CD14-positive monocyte (primary cell): ENCODE measurements around the gene EGLN3. TPM values are rescaled to one million over a fixed set of nuclear protein-coding genes. Genes with fewer than 3 reads are reported as not detected.

Experiments
- DNase-seq, 3 donors: peaks; one replicate each; pipeline ENCODE4 v3.0.0-alpha.2; 2011 to 2022
- H2AFZ ChIP-seq: 2 replicates; pipeline ENCODE4 v1.6.0; 2012; ENCODE audit warnings: mild to moderate bottlenecking, low read depth, low read length, inconsistent platforms; ENCODE audit not compliant: insufficient read depth, poor library complexity, severe bottlenecking
- H3K27ac ChIP-seq, 2 donors: 1 replicate in 1 of 2; 2 replicates in 1 of 2; pipeline ENCODE4 v1.5.1; 2012 to 2013; ENCODE audit warnings: low read length in 2 of 2, control low read depth in 1 of 2, inconsistent platforms in 1 of 2, low read depth in 1 of 2, mild to moderate bottlenecking in 1 of 2
- H3K27me3 ChIP-seq, 2 donors: one replicate each; pipeline versions ENCODE4 v1.6.0 to v1.6.1; 2011 to 2013; ENCODE audit warnings: low read length in 2 of 2; ENCODE audit not compliant: control insufficient read depth in 2 of 2, insufficient read depth in 2 of 2
- H3K36me3 ChIP-seq, 2 donors: replicated peaks in 1 of 2; 1 replicate in 1 of 2; 2 replicates in 1 of 2; pipeline versions ENCODE4 v1.5.1 to v1.6.1; 2012 to 2013; ENCODE audit warnings: low read length in 2 of 2, control low read depth in 1 of 2, inconsistent platforms in 1 of 2, mild to moderate bottlenecking in 1 of 2; ENCODE audit not compliant: insufficient read depth in 2 of 2, control insufficient read depth in 1 of 2
- H3K4me1 ChIP-seq, 2 donors: 1 replicate in 1 of 2; 2 replicates in 1 of 2; pipeline versions ENCODE4 v1.5.1 to v1.6.1; 2012 to 2013; ENCODE audit warnings: low read length in 2 of 2, control low read depth in 1 of 2, inconsistent platforms in 1 of 2, mild to moderate bottlenecking in 1 of 2, moderate library complexity in 1 of 2; ENCODE audit not compliant: insufficient read depth in 2 of 2, control insufficient read depth in 1 of 2
- H3K4me2 ChIP-seq: replicated peaks from 2 replicates; pipeline ENCODE3; 2012; ENCODE audit warnings: low read length, moderate library complexity, mild to moderate bottlenecking; ENCODE audit not compliant: poor library complexity, severe bottlenecking; ENCODE audit errors: extremely low read depth
- H3K4me3 ChIP-seq, 3 experiments: fragments of 200-600 bp in 1 of 3; sonication (generic) in 1 of 3; replicated peaks in 1 of 3; 1 replicate in 2 of 3; 2 replicates in 1 of 3; pipeline ENCODE4 v1.5.1; 2011 to 2013; ENCODE audit warnings: low read length in 3 of 3, mild to moderate bottlenecking in 3 of 3, control low read depth in 2 of 3, low read depth in 2 of 3, inconsistent platforms in 1 of 3, moderate library complexity in 1 of 3
- H3K79me2 ChIP-seq: 2 replicates; pipeline ENCODE4 v1.6.0; 2012; ENCODE audit warnings: mild to moderate bottlenecking, control low read depth, inconsistent platforms, low read length, moderate library complexity; ENCODE audit not compliant: insufficient read depth
- H3K9ac ChIP-seq: 2 replicates; pipeline ENCODE4 v1.6.0; 2017; ENCODE audit warnings: low read length, mild to moderate bottlenecking; ENCODE audit not compliant: insufficient read depth, poor library complexity, severe bottlenecking
- H3K9me3 ChIP-seq, 2 donors: replicated peaks in 1 of 2; 1 replicate in 1 of 2; 2 replicates in 1 of 2; pipeline versions ENCODE4 v1.5.1 to v1.6.1; 2012 to 2013; ENCODE audit warnings: low read length in 2 of 2, control low read depth in 1 of 2; ENCODE audit not compliant: control insufficient read depth in 1 of 2, insufficient read depth in 1 of 2
- H4K20me1 ChIP-seq: 2 replicates; pipeline ENCODE4 v1.6.0; 2012; ENCODE audit warnings: mild to moderate bottlenecking, low read length, control low read depth, moderate library complexity; ENCODE audit not compliant: insufficient read depth
- H3K27ac Mint-ChIP-seq, 7 donors: one replicate each; pipeline ENCODE4 v1.8.0; 2020; ENCODE audit warnings: mild to moderate bottlenecking in 7 of 7, mixed read lengths in 7 of 7, moderate library complexity in 6 of 7, inconsistent platforms in 2 of 7
- H3K27me3 Mint-ChIP-seq, 3 donors: one replicate each; pipeline ENCODE4 v1.8.0; 2021 to 2022; ENCODE audit warnings: low read depth in 3 of 3, mild to moderate bottlenecking in 3 of 3, mixed read lengths in 3 of 3, moderate library complexity in 3 of 3, inconsistent platforms in 1 of 3
- H3K36me3 Mint-ChIP-seq, 2 donors: one replicate each; pipeline ENCODE4 v1.8.0; 2020; ENCODE audit warnings: mixed read lengths in 2 of 2, inconsistent platforms in 1 of 2, mild to moderate bottlenecking in 1 of 2
- H3K4me1 Mint-ChIP-seq: one replicate; pipeline ENCODE4 v1.8.0; 2020; ENCODE audit warnings: mild to moderate bottlenecking, mixed read lengths
- H3K4me3 Mint-ChIP-seq, 2 donors: one replicate each; pipeline ENCODE4 v1.8.0; 2020; ENCODE audit warnings: mild to moderate bottlenecking in 2 of 2, mixed read lengths in 2 of 2, moderate library complexity in 1 of 2
- H3K9me3 Mint-ChIP-seq, 7 donors: one replicate each; pipeline ENCODE4 v1.8.0; 2020 to 2022; ENCODE audit warnings: mixed read lengths in 7 of 7, mild to moderate bottlenecking in 6 of 7, moderate library complexity in 6 of 7, inconsistent platforms in 2 of 7
- CTCF ChIP-seq: fragments of 200-600 bp; IDR thresholded peaks from one replicate; pipeline ENCODE4 v1.8.0; 2022; ENCODE audit warnings: antibody characterized with exemption, mild to moderate bottlenecking
- WGBS: methylation state at CpG from one replicate; pipeline ENCODE4 v1.1.5; 2013; ENCODE audit warnings: missing lambda C conversion rate; ENCODE audit not compliant: insufficient coverage; 5-methylcytosine and 5-hydroxymethylcytosine counted together
- intact Hi-C, 2 donors: fragments of 100-400 bp; cut with micrococcal nuclease; formaldehyde crosslinking; loops; one replicate each; pipeline versions ENCODE4 v1.15.0 to v1.15.1; 2023
- polyA plus RNA-seq, 3 donors: library from polyadenylated mRNA; depleted of rRNA in 1 of 3; unstranded in 2 of 3; stranded (reverse) in 1 of 3; fragments of 300-500 nt in 2 of 3; fragments of >200 nt in 1 of 3; fragmentation: Illumina TruSeq in 2 of 3; gene quantifications; 1 replicate in 2 of 3; 2 replicates in 1 of 3; pipeline ENCODE4 v1.2.3, GENCODE V29; 2012 to 2021

The EGLN3 gene
- polyA plus RNA-seq, 3 donors = 0.03 to 0.06 TPM; not detected in 1

- Histone ChIP-seq H3K27ac (no peak overlapping the region), H3K9me3 (no peaks in the 10 kb centered on the region), H3K4me3 (no peak overlapping the region), H3K27me3 (peaks cover 12 to 14% of the 10 kb centered on the region in 2 donors), H3K36me3 (no peaks in the 10 kb centered on the region), H3K9ac (no peak overlapping the region), H3K4me2 (no peak overlapping the region), H2AFZ (no peak overlapping the region), H4K20me1 (no peaks in the 10 kb centered on the region), H3K79me2 (no peaks in the 10 kb centered on the region), H3K4me1 (no peaks in the 10 kb centered on the region)
- Mint-ChIP-seq H3K36me3 (no peaks in the 10 kb centered on the region), H3K9me3 (peaks cover 0 to 5% (median 0%) of the 10 kb centered on the region in 7 donors), H3K27me3 (peaks cover 14 to 26% (median 21%) of the 10 kb centered on the region in 3 donors), H3K4me1 (peaks cover 2% of the 10 kb centered on the region), H3K27ac (no peak overlapping the region), H3K4me3 (no peak overlapping the region)
- DNase-seq = no peak
- TF ChIP-seq CTCF = no peak
- 67% methylated on average over 3 of the region's 8 CpGs for WGBS
- intact Hi-C loops = no loop called here
These were observed 7.6 kb downstream of the EGLN3 start for GRCh38 chr14:33943096-33943883.

GRCh38 chr14:33941718-33942117 is 9.2 kb downstream of the EGLN3 start:
- no peaks in the 10 kb centered on the region for H3K79me2 ChIP-seq
- WGBS = 90% methylated on average over 2 of the region's 3 CpGs

More at GRCh38 chr14:33941718-33942117, 9.2 kb downstream of the EGLN3 start:
- no peaks in the 10 kb centered on the region for H4K20me1 ChIP-seq
- Mint-ChIP-seq H3K4me1 (peaks cover 1% of the 10 kb centered on the region), H3K36me3 (no peaks in the 10 kb centered on the region), H3K27ac (no peak overlapping the region), H3K27me3 (peaks cover 2 to 13% (median 9%) of the 10 kb centered on the region in 3 donors), H3K9me3 (no peaks in the 10 kb centered on the region), H3K4me3 (no peak overlapping the region)
- H3K4me2 ChIP-seq = no peak overlapping the region
- no peak for TF ChIP-seq CTCF
- H3K4me1 ChIP-seq = no peaks in the 10 kb centered on the region
- H3K9ac ChIP-seq = no peak overlapping the region
- H3K4me3 ChIP-seq = no peak overlapping the region
- H3K27ac ChIP-seq = no peak overlapping the region
- intact Hi-C loops = no loop called here
- H3K9me3 ChIP-seq = no peaks in the 10 kb centered on the region
- no peak for DNase-seq
- H2AFZ ChIP-seq = no peak overlapping the region
- no peaks in the 10 kb centered on the region for H3K36me3 ChIP-seq
- peaks cover 2 to 3% of the 10 kb centered on the region in 2 donors for H3K27me3 ChIP-seq
